ENCODE data around the gene FTO. TPM values are rescaled to one million over a fixed set of nuclear protein-coding genes. Genes with fewer than 3 reads are reported as not detected.
"Not testable (repeated sequence)": the region's sequence is repeated elsewhere in the genome, so short reads cannot be mapped to it uniquely, and the experiment has no call there.

Gene FTO
- total RNA-seq, 1 donor from 2014 or later = 85.1 TPM

DNA sequence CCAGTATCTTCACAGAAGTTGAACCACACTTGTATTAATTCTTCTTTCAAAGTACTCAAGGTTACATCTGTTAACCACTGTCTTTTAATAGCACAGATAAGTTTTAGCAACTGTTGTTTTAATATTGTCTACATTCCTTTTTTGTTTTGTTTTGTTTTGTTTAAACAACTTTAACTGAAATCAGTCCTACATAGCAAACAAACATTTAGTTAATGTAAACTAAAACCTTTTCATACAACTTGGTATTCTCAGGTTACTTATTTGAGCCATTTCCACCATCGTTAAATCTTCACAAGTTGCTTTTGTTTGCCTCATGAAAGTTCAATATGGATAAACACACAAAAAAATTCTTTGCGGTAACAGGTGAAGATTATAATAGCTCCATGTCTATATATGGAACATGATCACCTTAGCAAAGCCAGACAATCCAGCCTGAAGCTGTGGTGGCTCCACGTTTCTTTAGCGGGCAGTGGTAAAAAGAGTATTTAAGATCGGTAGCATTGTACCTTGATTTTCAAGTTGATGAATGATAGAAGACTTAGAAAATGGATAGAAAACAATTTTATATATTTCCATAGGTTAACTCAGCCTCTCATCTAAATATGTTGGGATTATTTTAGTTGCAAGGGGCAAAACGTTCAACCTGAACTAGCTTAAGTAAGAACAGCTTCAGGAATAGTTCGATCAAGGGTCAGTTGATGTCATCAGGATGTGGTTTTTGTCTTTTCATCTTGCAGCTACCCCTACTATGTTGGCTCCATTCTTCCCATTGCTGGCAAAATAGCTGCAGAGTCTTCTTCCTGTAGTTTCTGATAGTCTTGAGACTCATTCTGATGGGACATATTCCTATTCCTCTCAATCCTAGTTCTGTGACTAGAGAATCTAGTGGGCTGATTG is 182.8 kb downstream of the FTO start:
- Mint-ChIP-seq H3K36me3 (peaks cover 18% of the 10 kb centered on the region), H3K27me3 (no peaks in the 10 kb centered on the region), H3K4me3 (no peak overlapping the region), H3K27ac (no peak overlapping the region), H3K9me3 (peaks cover 4% of the 10 kb centered on the region), H3K4me1 (ENCODE audit: unreplicated experiment) (peaks cover 1% of the 10 kb centered on the region)
- DNase-seq (ENCODE audit: extremely low spot score, unreplicated experiment) = no peak
- TF ChIP-seq, protein P1, sequence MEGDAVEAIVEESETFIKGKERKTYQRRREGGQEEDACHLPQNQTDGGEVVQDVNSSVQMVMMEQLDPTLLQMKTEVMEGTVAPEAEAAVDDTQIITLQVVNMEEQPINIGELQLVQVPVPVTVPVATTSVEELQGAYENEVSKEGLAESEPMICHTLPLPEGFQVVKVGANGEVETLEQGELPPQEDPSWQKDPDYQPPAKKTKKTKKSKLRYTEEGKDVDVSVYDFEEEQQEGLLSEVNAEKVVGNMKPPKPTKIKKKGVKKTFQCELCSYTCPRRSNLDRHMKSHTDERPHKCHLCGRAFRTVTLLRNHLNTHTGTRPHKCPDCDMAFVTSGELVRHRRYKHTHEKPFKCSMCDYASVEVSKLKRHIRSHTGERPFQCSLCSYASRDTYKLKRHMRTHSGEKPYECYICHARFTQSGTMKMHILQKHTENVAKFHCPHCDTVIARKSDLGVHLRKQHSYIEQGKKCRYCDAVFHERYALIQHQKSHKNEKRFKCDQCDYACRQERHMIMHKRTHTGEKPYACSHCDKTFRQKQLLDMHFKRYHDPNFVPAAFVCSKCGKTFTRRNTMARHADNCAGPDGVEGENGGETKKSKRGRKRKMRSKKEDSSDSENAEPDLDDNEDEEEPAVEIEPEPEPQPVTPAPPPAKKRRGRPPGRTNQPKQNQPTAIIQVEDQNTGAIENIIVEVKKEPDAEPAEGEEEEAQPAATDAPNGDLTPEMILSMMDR (conservative IDR thresholded peaks at IDR 0.05) = no peak

DNA sequence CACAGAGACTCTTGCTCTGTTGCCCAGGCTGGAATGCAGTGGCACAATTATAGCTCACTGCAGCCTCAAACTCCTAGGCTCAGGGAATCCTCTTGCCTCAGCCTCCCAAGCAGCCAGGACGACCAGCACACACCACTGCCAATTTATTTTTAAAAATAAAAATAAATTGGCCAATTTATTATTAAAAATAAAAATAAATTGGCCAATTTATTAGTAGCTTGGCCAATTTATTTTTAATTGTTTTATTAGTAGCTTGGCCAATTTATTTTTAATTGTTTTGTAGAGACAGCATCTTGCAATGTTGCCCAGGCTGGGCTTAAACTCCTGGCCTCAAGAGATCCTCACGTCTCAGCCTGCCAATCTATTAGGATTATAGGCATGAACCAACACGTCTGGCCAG is 184.3 kb downstream of the FTO start:
- TF ChIP-seq, protein P1 (conservative IDR thresholded peaks at IDR 0.05) = no peak
- H3K27ac Mint-ChIP-seq = no peak overlapping the region
- H3K4me1 Mint-ChIP-seq (ENCODE audit: unreplicated experiment) = peaks cover 16% of the 10 kb centered on the region
- H3K36me3 Mint-ChIP-seq = peaks cover 9% of the 10 kb centered on the region
- no peaks in the 10 kb centered on the region for H3K27me3 Mint-ChIP-seq
- no peak overlapping the region for H3K4me3 Mint-ChIP-seq
- no peaks in the 10 kb centered on the region for H3K9me3 Mint-ChIP-seq
- DNase-seq (ENCODE audit: extremely low spot score, unreplicated experiment) = no peak

DNA sequence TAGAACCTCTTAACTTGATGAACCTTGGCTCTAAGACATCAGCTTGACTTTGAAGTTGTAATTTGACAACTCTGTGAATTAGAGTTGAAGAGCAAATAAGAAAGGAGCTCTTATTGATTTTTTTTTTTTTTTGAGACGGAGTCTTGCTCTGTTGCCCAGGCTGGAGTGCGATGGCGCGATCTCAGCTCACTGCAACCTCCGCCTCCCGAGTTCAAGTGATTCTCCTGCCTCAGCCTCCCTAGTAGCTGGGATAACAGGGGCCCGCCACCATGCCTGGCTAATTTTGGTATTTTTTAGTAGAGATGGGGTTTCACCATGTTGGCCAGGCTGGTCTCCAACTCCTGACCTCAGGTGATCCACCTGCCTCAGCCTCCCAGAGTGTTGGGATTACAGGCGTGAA is 186.9 kb downstream of the FTO start:
- not testable (repeated sequence) for H3K4me3 Mint-ChIP-seq; H3K9me3 Mint-ChIP-seq; H3K36me3 Mint-ChIP-seq; DNase-seq (ENCODE audit: extremely low spot score, unreplicated experiment); H3K27me3 Mint-ChIP-seq; H3K27ac Mint-ChIP-seq
- H3K4me1 Mint-ChIP-seq (ENCODE audit: unreplicated experiment) = peaks cover 39% of the 10 kb centered on the region

- peaks cover 39% of the 10 kb centered on the region for H3K4me1 Mint-ChIP-seq (ENCODE audit: unreplicated experiment)
These were observed 187.6 kb downstream of the FTO start for GRCh38 chr16:53891409-53892139.

DNA sequence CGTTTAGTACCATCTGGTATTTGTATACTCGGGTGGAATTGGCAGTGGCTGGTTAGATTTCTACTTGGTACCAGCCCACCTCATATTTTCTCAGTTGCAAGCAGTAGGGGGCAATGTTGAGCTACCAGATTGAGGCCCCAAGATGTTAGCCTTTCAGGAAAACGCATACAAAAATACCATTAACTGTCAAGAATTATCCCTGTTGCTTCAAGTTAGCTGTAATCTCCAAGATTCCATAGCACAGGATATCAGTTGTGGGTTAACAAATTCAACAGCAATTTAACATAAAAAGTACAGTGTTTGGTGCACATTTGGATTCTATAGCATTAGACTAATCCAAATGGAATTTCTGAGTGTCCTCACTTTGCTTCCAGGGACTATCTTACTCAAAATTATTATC is 188.2 kb downstream of the FTO start:
- Mint-ChIP-seq H3K27ac (no peak overlapping the region), H3K4me1 (ENCODE audit: unreplicated experiment) (peaks cover 39% of the 10 kb centered on the region), H3K27me3 (peaks cover 3% of the 10 kb centered on the region), H3K9me3 (no peaks in the 10 kb centered on the region), H3K36me3 (peaks cover 5% of the 10 kb centered on the region), H3K4me3 (no peak overlapping the region)
- no peak for DNase-seq (ENCODE audit: extremely low spot score, unreplicated experiment)
- TF ChIP-seq, protein P1 (conservative IDR thresholded peaks at IDR 0.05) = peak; percentile 89

More at GRCh38 chr16:53891409-53892139, 187.6 kb downstream of the FTO start:
- Mint-ChIP-seq H3K9me3 (no peaks in the 10 kb centered on the region), H3K36me3 (peaks cover 5% of the 10 kb centered on the region), H3K27ac (no peak overlapping the region), H3K4me3 (no peak overlapping the region), H3K27me3 (peaks cover 3% of the 10 kb centered on the region)
- DNase-seq (ENCODE audit: extremely low spot score, unreplicated experiment) = no peak
- TF ChIP-seq, protein P1 (conservative IDR thresholded peaks at IDR 0.05) = no peak

All from type B pancreatic cell (in vitro differentiated cells).